ENCODE results near the gene PRM3. TPM values are rescaled to one million over a fixed set of nuclear protein-coding genes. Genes with fewer than 3 reads are reported as not detected.
A peak's percentile ranks its signal among the peaks of the same experiment; 100 is the strongest.

PRM3 gene
- total RNA-seq, 1 experiment from 2014 or later, result not detected

DNA sequence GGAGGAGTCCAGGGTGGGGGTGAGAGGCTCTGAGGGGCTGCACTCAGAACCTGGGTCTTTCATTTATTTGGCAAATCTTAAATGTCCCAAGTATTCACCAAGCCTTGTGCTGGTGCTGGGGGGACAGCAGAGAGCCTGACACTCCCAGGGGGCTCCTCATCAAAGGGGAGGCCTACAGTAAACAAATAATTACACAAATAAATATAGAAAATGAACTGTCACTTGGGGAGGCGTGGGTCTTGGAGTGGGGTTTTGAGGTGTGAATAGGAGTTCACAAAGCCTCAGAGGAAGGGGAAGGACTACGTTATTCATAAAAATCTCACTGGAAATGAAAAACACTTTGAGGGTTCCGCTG, 22.9 kb upstream of the PRM3 start:
- Mint-ChIP-seq H3K9me3 (no peaks in the 10 kb centered on the region), H3K4me1 (peaks cover 24 to 28% of the 10 kb centered on the region in 2 experiments), H3K27ac (peak overlapping the region in 1 of 3 experiments; percentile 67; a peak in 2 of 7 replicates), H3K4me3 (no peak overlapping the region), H3K27me3 (ENCODE audit: low read depth) (no peaks in the 10 kb centered on the region), H3K36me3 (ENCODE audit: insufficient read depth in 1 of 3, low read depth in 3 of 3) (no peaks in the 10 kb centered on the region)
- no peak overlapping the region for H3K23ac ChIP-seq (ENCODE audit: insufficient read length, low read depth, low read length)
- H2BK12ac ChIP-seq (ENCODE audit: insufficient read length, low read depth, low read length), result no peak overlapping the region
- no peaks in the 10 kb centered on the region for H4K20me1 ChIP-seq (ENCODE audit: control insufficient read depth, insufficient read depth, insufficient read length)
- no peak overlapping the region for H4K5ac ChIP-seq (ENCODE audit: insufficient read length, low read depth, low read length)
- TF ChIP-seq, protein P1, sequence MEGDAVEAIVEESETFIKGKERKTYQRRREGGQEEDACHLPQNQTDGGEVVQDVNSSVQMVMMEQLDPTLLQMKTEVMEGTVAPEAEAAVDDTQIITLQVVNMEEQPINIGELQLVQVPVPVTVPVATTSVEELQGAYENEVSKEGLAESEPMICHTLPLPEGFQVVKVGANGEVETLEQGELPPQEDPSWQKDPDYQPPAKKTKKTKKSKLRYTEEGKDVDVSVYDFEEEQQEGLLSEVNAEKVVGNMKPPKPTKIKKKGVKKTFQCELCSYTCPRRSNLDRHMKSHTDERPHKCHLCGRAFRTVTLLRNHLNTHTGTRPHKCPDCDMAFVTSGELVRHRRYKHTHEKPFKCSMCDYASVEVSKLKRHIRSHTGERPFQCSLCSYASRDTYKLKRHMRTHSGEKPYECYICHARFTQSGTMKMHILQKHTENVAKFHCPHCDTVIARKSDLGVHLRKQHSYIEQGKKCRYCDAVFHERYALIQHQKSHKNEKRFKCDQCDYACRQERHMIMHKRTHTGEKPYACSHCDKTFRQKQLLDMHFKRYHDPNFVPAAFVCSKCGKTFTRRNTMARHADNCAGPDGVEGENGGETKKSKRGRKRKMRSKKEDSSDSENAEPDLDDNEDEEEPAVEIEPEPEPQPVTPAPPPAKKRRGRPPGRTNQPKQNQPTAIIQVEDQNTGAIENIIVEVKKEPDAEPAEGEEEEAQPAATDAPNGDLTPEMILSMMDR (conservative IDR thresholded peaks at IDR 0.05), result no peak
- no peak overlapping the region for H3K27ac ChIP-seq (ENCODE audit: insufficient read length, low read depth, low read length)
- H2BK5ac ChIP-seq (ENCODE audit: insufficient read length, low read length), result no peak overlapping the region
- no peaks in the 10 kb centered on the region for H3K79me2 ChIP-seq (ENCODE audit: insufficient read depth, low read length)
- no peak overlapping the region for H3K56ac ChIP-seq (ENCODE audit: insufficient read length, low read depth, low read length)
- no peak overlapping the region for H3K18ac ChIP-seq (ENCODE audit: insufficient read length, low read depth, low read length)
- no CpG with 5 or more reads among the region's 3 CpGs for WGBS (ENCODE audit: extremely low coverage, insufficient read length, low lambda C conversion rate)
- no peak overlapping the region for H3K14ac ChIP-seq (ENCODE audit: insufficient read depth, low read length)
- no peak overlapping the region for H3K4me2 ChIP-seq (ENCODE audit: insufficient read depth, insufficient read length, low read length)
- H3K79me1 ChIP-seq (ENCODE audit: insufficient read depth, low read depth, low read length, poor library complexity, severe bottlenecking), result no peaks in the 10 kb centered on the region
- no peak for DNase-seq
- peaks cover 5% of the 10 kb centered on the region; the same call in 1 of the 2 replicates for H3K4me1 ChIP-seq (ENCODE audit: insufficient read depth, low read length)
- no peaks in the 10 kb centered on the region for H3K9me3 ChIP-seq (ENCODE audit: control insufficient read depth, low read depth, low read length)
- H3K23me2 ChIP-seq (ENCODE audit: insufficient read length, low read depth, low read length, poor library complexity, severe bottlenecking), result no peaks in the 10 kb centered on the region
- no peak overlapping the region for H4K91ac ChIP-seq (ENCODE audit: insufficient read length, low read depth, low read length)
- no peak overlapping the region for H2AFZ ChIP-seq (ENCODE audit: low read length)
- H2BK15ac ChIP-seq (ENCODE audit: low read depth, low read length), result no peak overlapping the region
- no peak overlapping the region for H3K9ac ChIP-seq (ENCODE audit: extremely low read depth, insufficient read length, low read length)
- H3T11ph ChIP-seq (ENCODE audit: low read length), result no peak overlapping the region
- H2BK120ac ChIP-seq (ENCODE audit: low read depth, low read length, poor library complexity, severe bottlenecking), result no peak overlapping the region
- no peak overlapping the region for H3K4ac ChIP-seq (ENCODE audit: low read depth, low read length)
- no peak overlapping the region for H2AK5ac ChIP-seq (ENCODE audit: insufficient read length, low read length)
- H2BK20ac ChIP-seq (ENCODE audit: low read depth, low read length, poor library complexity, severe bottlenecking), result no peak overlapping the region
- no peak overlapping the region for H4K8ac ChIP-seq (replicated peaks; ENCODE audit: insufficient read length, low read depth, low read length)
- no peaks in the 10 kb centered on the region for H3K27me3 ChIP-seq (ENCODE audit: insufficient read depth, low read length)

All from H9 (cell line).